ENCODE results near the gene FRRS1.
"Not testable (repeated sequence)": the region's sequence is repeated elsewhere in the genome, so short reads cannot be mapped to it uniquely, and the experiment has no call there.

Gene FRRS1, protein sequence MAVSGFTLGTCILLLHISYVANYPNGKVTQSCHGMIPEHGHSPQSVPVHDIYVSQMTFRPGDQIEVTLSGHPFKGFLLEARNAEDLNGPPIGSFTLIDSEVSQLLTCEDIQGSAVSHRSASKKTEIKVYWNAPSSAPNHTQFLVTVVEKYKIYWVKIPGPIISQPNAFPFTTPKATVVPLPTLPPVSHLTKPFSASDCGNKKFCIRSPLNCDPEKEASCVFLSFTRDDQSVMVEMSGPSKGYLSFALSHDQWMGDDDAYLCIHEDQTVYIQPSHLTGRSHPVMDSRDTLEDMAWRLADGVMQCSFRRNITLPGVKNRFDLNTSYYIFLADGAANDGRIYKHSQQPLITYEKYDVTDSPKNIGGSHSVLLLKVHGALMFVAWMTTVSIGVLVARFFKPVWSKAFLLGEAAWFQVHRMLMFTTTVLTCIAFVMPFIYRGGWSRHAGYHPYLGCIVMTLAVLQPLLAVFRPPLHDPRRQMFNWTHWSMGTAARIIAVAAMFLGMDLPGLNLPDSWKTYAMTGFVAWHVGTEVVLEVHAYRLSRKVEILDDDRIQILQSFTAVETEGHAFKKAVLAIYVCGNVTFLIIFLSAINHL

GRCh38 chr1:99766378-99766800 lies at the start of gene FRRS1:
Gene FRRS1, minus strand, starts transcription at chr1:99766635. Its CDS starts 17,867 bp downstream, at chr1:99748768.
- in situ Hi-C loops (cut with MboI; ENCODE audit: low sequenced_read_pairs), result no loop called here

DNA sequence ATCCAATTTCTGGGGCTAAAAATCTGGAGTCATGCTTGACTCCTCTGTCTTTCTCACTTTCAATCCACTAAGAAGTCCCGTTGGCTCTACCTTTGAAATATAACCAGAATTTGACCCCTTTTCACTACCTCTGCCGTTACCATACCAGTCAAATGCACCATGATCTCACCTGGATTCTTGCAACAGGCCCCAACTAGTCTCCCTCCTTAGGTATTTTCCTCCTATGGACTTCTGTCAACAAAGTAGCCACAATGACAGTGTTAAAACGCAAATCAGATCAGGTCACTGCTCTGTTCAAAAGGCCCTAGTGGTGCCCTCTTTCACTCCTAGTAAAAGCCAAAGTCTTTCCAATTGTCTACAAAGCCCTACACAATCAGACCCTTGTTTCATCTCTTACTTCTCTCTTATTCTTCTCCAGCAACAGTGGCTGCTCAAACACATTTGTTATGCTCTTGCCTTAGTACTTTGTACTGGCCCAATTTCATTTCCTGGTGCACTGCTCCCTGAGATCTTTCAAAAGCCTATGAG lies 48.0 kb upstream of the FRRS1 start:
- in situ Hi-C loops (cut with MboI; ENCODE audit: low sequenced_read_pairs), result no loop called here

DNA sequence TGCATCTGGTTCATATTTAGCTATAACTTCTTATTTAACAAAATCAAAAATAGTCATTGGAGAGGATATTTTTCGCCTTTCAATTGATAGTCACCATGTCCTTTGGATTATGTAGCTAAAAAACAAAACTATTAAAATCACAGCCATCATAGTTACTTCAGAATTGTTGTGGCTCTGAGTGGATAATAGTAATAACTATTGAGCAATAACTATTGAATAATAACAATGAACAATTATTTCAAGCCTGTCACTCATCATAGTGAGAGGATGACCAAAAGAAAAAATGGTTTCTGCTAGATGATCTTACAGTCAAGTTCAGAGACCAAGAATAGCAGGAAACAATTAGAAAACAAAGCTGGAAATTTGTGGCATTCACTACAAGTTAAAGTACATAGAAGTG lies 45.3 kb upstream of the FRRS1 start:
- in situ Hi-C loops (cut with MboI; ENCODE audit: low sequenced_read_pairs), result no loop called here

DNA sequence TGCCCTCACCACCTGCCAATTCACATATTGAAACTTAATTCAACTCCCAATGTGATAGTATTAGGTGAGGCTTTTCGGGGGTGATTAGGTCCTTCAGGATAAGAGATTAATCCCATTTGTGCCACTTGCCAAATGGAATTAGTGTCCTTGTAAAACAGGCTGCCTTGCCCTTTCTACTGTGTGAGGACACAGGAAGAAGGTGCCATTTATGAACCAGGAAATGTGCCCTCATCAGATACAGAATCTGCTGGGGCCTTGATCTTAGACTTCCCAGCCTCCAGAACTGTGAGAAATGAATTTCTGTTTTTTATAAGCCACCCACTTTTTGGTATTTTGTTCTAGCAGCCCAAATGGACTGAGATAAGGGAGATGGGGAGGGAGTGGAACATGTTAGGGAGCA lies 44.6 kb upstream of the FRRS1 start:
- in situ Hi-C loops (cut with MboI; ENCODE audit: low sequenced_read_pairs), result no loop called here

DNA sequence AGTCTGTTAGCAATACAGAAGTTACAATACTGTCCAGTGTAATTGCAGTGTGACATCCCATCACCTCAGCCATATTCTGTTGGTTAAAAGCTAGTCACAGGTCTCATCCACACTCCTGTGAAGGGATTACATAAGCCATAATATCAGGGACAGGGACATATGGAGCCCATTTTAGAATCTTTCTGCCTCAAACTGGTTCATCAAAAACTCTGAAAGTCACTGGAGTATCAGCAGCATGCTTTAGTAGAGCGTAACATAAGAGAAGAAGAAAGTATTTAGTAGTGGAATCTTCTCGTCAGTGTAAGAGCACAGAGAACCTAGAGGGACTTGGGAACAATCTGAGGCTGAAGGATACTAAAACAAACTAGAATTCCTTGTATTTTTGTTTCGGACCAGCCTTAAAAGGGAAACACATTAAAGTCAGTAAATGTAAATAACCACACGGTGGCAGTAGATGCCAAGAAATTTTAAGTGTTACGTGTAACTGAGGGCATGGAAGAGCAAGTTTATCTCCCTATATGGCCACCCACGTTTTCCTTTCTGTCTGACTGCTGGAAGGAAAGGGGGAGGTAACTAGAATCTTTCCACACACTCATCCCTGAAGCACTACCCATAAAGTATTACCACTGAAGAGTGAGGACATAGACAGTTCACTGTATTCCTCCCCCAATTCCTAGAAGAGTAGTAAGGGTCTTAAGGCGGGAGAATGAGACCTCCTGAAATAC lies 42.1 kb upstream of the FRRS1 start:
- in situ Hi-C loops (cut with MboI; ENCODE audit: low sequenced_read_pairs), result no loop called here

GRCh38 chr1:99806882-99807281 lies 40.4 kb upstream of the FRRS1 start:
- in situ Hi-C loops (cut with MboI; ENCODE audit: low sequenced_read_pairs), result no loop called here

GRCh38 chr1:99801584-99801983 lies 35.1 kb upstream of the FRRS1 start:
- in situ Hi-C loops (cut with MboI; ENCODE audit: low sequenced_read_pairs), result no loop called here

DNA sequence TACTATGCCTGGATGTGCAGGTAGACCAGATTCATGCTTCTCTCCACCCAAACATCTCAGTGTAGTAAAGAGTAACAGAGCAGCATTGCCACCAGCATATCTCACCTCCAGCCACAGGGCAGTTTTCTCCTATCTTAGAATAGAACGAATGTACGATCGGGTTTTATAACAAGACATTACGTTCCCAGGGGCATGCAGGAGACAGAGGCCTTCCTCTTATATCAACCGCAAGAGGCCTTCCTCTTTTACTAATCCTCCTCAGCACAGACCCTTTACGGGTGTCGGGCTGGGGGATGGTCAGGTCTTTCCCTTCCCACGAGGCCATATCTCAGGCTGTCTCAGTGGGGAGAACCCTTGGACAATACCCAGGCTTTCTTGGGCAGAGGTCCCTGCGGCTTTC lies 27.4 kb upstream of the FRRS1 start:
- in situ Hi-C loops (cut with MboI; ENCODE audit: low sequenced_read_pairs), result not testable (repeated sequence)

DNA sequence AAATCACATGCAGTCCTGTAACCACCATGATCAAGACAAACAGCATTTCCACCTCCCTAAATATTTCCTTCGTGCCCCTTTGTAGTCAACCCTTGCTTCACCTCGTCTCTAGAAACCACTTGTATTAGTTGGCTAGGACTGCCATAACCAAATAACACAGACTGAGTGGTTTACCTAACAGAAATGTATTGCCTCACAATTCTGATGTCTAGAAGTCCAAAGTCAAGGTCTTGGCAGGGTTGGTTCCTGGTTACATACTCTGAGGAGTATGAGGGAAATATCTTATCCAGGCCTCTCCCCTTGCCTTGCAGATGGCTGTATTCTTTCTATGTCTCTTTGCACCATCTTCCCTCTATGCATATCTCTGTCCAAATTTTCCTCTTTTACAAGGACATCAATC lies 23.3 kb upstream of the FRRS1 start:
- in situ Hi-C loops (cut with MboI; ENCODE audit: low sequenced_read_pairs), result no loop called here

- in situ Hi-C loops (cut with MboI; ENCODE audit: low sequenced_read_pairs), result no loop called here
These were observed 22.5 kb upstream of the FRRS1 start for GRCh38 chr1:99788896-99789295.

DNA sequence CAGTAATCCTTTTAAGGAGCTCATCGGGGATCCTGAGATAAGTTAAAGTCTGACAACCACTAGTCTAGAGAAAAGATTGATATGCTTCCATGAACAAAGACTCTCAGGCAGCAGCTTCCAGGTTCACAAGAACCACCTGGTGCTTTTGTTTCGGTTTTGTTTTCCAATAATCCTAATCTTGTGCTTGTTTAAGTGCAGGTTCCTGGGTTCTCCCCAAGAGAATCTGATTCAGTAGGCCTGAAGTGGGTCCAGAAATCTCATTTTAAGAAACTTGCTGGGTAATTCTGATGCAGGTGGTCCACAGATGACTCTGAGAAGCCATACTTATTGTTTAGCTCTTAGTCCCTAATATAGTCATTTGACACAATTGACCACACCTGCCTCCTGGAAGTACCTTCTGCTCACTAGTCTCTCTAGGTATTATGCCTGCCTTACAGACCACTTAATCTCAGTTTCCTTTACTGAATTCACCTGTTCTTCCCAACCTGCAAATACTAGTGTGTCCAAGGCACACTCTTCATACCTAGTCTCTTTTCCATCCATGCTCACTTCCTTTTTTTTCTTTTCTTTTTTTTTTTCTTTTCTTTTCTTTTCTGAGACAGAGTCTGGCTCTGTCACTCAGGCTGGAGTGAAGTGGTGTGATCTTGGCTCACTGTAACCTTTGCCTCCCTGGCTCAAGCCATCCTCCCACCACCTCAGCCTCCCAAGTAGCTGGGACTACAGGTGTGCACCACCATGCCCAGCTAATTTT lies 20.5 kb upstream of the FRRS1 start:
- in situ Hi-C loops (cut with MboI; ENCODE audit: low sequenced_read_pairs), result no loop called here

- in situ Hi-C loops (cut with MboI; ENCODE audit: low sequenced_read_pairs), result no loop called here
These were observed 18.4 kb upstream of the FRRS1 start for GRCh38 chr1:99784809-99785255.

GRCh38 chr1:99784143-99784542 lies 17.7 kb upstream of the FRRS1 start:
- in situ Hi-C loops (cut with MboI; ENCODE audit: low sequenced_read_pairs), result no loop called here

DNA sequence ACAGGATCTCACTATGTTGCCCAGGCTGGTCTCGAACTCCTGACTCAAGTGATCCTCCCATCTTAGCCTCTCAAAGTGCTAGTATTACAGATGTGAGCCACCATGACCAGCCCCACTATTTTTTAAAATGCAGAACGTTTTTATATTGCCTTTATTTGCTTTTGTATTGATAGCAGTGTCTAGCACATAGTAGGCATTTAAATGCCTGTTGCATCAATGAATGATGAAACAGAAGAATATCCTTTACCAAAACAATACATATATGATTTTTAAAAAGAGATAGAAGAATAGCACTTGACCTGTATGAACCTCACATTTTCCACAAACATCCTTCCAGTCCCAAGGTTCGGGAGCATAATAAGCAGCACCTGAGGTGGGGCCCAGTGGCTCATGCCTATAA lies 16.5 kb upstream of the FRRS1 start:
- in situ Hi-C loops (cut with MboI; ENCODE audit: low sequenced_read_pairs), result no loop called here

- in situ Hi-C loops (cut with MboI; ENCODE audit: low sequenced_read_pairs), result no loop called here
These were observed 16.0 kb upstream of the FRRS1 start for GRCh38 chr1:99782397-99782796.

GRCh38 chr1:99781798-99782197 lies 15.4 kb upstream of the FRRS1 start:
- in situ Hi-C loops (cut with MboI; ENCODE audit: low sequenced_read_pairs), result no loop called here

DNA sequence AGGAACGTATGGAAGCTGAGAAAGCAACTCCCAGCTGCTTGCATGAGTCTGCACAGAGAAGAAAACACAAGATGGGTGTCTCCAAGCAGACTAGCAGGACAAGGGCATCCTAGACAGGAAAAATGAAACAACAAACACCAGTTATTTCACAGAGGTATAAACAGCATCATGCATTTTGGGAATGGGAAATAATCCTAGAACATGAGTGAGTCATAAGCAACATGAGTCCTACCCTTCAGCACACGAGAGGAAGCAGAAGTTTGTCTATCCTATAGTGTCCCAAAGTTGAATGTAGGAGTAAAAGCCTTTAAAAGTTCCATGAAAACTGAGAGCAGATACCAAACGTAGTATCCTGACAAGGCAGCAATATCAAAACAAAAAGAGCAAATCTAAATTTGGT lies 11.3 kb upstream of the FRRS1 start:
- in situ Hi-C loops (cut with MboI; ENCODE audit: low sequenced_read_pairs), result no loop called here

- in situ Hi-C loops (cut with MboI; ENCODE audit: low sequenced_read_pairs), result no loop called here
These were observed 9.7 kb upstream of the FRRS1 start for GRCh38 chr1:99776120-99776519.

- in situ Hi-C loops (cut with MboI; ENCODE audit: low sequenced_read_pairs), result no loop called here
These were observed 6.4 kb upstream of the FRRS1 start for GRCh38 chr1:99772809-99773208.

- in situ Hi-C loops (cut with MboI; ENCODE audit: low sequenced_read_pairs), result no loop called here
These were observed 5.1 kb upstream of the FRRS1 start for GRCh38 chr1:99771513-99771918.
